GM18870 (cell line): ENCODE measurements around the gene GFY.

ENCODE experiments used
- ATAC-seq: cut with Tn5 transposase; IDR thresholded peaks from one replicate; pipeline ENCODE4 v1.9.1; 2021; ENCODE audit warnings: moderate library complexity; ENCODE audit not compliant: unreplicated experiment

Gene GFY

DNA sequence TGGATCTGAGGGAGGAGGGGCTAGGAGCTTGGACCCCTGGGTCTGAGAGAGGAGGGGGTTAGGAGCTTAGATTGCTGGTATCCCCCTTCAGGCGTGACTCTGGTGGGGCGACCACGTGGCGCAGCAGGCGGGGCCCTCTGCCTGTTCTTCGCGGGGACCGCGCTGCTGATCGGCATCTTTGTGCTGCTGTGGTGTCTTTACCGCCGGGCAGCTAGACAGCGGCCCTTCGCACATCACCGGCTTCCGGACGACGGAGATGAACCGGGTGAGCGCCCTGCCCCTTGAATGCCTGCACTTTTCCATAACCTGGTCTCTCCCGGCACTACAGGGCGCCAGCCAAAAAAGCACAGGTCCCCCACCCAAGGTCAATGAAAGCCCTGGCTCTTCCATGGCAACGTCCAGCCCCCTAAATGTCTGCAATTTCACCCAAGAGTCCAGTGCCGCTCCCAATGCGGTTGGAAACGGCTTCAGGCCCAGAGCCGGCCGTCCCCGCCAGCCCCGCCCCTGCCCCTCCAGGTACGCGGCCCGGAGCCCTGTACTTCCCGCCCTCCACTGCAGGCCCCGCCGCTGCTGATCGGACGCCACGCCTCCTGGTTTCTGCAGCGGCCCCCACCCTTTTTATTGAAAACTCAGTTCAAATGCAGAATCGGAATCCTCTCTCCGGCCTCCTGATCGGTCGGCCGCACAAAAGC lies 2.8 kb downstream of the GFY start:
- no peak for ATAC-seq

DNA sequence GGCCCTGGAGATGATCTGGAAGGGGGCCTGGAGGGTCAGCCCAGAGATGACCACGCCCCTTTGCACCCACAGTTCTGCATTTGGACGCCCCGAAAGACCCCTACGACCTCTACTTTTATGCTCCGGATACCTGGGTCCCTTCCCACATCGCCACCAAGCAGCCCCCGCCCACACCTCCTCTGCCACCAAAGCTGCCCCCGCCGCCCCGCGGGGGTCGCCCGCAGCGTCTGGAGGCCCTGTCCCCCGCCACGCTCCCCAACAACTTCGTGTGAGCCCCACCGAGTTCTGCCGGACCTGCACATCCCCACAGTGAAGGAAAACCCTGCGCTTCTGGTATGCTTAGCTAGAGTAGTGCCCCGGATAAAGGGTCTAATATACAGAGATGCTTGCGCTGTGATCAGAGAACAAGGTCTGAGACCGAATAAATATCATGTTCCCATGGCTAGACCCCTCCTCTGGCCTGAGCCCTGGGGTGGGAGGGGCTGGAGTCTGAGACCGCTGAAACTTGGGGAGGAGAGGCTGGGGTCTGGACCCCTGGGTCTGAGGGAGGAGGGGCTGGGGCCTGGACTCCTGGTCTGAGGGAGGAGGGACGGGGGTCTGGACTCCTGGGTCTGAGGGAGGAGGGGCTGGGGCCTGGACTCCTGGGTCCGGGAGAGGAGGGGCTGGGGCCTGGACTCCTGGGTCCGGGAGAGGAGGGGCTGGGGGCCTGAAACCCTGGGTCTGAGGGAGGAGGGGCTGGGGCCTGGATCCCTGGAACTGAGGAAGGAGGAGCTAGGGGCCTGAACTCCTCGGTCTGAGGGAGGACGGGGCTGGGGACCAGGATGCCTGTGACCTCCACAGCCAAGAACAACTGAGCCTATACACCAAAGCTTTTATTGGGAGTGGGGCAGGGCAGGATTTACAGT lies 3.6 kb downstream of the GFY start:
- no peak for ATAC-seq

DNA sequence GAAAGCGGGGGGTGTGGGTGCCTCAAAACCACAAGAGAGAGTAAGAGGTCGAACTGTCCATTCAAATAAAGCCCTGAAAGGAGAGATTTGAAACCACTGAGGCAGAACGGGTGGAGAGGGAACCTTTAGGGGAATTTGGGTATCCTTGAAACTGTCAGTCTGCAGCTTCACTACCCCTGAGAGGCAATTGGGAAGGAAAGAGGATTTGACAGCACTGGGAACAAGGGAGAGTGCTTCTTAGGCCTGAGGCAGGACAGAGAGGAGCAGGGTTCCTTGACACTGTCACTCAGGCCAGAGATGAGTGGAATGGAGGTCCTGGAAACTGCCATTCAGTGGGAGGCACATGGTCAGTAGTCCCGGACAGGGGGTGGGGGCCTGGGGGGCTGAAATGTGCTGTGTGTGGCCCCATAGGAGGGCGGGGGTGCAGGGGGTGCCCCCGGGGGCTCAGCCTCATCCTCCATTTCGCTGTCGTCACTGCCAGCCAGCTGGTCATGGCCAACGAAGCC lies 5.0 kb downstream of the GFY start:
- ATAC-seq: no peak

DNA sequence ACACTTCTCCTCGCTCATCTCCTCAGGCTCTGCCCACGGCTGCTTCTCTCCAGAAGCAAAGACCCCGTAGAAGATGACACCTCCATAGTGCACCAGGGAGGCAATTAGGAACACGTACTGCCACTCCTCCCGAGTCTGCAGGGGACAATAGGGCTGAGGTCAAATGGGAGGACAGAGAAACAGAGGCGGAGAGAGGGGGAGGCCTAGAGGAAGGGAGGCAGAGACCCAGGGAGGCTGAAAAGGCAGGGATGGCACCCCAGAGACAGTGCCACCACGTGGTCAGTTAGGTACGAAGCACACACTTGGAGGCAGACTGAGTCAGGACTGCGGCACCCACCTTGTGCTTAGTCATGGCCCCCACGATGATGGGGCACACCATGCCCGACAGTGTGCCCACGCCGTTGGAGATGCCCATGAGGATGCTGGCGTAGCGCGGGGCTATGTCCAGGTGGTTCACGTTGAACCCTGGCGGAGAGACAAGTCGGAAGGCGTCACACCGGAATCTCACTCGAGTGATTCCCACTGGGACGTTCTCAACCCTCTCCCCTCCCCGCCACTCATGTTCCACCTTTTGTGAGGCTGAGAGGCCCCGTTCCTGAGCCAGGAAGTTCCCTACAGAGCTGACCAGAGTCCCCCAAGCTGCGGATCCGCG lies 5.6 kb downstream of the GFY start:
- no peak for ATAC-seq

DNA sequence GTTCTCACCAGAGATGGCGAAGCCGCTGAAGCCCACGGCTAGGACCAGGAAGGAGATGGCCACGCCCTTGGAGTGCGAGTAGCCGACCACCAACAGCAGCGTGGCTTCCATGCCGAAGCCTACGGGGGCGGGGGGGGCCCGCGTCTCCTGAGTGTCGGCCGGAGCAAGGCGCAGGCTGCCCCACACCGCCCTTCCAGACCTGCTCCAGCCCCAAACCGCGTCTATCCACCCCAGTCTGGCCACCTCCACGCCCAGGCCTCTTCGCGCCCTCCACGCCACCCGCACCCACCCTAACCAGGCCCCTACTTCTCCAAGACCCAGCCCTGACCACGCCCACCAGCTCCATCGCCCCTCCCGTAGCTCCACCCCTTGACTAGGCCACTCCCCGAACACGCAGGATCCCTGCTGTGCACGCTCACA lies 6.2 kb downstream of the GFY start:
- no peak for ATAC-seq

DNA sequence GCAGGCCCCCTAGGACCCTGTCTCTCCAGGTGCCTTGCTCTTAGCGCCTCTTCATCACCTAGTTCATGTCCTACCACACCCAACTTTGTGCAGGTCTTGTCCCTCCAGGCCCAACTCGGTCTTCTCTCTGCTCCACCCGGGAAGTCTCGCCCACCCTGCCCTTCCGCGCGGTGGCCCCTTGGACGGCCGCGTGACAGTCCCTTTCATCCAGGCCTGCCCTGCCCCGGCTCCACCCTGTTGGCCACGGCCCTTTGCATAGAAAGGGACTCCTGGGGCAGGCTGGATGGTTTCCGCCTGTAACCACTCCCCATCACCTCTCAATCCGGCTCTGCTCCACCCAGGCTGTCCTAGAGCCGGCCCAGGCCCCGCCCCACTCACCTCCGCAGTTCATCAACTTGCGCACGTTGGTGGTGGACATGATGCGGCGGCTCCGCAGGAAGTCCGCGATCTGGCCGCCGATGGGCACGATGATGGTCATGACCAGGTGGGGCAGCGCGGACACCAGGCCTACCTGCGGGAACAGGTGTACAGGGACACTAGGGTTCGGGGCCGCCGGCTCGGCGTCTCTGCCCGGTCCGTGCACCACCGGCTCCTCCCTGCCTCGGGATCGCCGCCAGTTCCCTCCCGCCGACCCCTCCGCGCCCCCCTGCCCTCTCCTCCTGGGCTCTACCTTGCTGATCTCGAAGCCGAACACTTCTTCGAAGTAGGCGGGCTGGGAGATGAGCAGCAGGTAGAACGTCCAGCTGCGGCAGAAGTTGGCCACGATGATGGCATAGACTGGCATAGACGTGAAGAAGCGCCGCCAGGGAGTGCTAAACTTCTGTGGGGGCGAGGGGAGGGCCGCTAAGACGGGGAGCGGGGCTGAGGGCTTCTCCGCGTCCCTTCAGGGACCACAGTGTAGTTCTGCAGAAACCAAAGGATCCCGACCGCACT lies 7.2 kb downstream of the GFY start:
- ATAC-seq: no peak

DNA sequence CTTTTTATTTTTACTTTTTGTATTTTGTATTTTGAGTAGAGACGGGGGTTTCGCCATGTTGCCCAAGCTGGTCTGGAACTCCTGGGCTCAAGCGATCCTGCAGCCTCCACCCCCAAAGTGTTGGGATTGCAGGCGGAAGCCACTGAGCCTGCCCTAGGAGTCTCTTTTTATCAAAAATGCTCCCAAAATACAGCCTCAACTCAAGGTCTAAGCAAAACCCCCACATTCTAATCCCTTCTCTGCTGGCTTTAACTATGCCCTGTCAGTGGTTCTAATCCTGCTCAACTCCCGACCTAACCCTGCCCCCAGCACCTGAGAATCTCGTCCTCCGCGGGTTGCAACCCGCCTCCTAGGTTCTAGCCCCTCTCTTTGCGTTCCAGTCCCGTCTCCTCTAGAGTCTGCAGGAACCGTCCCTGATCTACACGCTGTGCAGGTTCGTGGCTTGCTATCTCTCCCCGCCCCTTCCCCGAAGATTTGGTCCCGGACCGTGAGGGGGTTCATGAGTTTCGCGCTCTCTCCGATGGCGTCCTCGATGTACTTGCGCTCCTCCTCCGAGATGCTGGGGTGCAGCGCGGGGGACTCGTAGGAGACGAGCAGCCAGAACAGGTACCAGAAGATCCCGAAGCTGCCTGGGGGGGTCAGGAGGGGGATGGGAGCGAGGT lies 8.2 kb downstream of the GFY start:
- no peak for ATAC-seq

DNA sequence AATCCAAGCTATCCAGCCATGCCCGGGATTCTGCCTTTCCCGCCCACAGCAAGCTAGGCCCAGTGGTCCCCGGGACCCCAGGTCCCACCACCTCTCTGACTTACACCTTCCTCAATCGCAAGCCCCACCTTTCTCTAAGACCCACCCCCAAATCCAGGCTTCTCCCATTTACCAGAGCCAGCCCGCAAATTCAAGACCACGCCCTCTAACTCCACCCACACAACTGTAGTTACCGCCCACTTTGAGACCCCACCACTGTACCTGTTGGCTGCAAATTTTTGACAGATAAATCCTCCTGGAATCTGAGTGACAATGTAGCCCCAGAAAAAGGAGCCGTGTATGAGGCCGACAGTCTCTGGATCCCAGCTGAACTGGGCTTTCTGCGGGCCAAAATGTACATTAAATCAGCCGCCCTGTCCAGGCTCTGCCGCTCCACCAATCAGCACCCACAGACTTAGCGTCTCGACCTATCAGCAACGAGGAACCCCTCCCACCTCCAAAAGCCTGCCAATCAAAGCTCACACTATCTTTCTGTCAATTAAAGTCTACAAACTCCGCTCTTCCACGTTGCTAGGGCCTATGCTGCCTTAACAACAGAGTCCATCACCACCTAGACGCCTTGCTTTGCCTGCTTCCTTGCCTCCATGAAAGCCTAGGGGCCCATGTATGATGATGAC lies 9.9 kb downstream of the GFY start:
- ATAC-seq: no peak

DNA sequence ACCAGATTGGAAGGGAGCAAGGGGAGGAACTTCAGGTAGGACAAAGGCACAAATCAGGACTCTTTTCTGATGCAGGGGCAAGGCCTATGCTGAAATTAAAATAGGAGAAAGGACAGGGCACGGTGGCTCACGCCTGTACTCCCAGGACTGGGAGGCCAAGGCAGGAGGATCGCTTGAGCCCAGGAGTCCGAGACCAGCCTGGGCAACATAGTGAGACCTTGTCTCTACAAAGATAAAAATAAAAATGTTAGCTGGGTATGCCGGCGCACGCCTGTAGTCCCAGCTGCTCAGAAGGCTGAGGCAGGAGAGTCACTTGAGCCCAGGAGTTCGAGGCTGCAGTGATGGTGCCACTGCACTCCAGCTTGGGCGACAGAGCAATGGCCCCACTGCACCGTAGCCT lies 10.5 kb downstream of the GFY start:
- ATAC-seq: no peak

DNA sequence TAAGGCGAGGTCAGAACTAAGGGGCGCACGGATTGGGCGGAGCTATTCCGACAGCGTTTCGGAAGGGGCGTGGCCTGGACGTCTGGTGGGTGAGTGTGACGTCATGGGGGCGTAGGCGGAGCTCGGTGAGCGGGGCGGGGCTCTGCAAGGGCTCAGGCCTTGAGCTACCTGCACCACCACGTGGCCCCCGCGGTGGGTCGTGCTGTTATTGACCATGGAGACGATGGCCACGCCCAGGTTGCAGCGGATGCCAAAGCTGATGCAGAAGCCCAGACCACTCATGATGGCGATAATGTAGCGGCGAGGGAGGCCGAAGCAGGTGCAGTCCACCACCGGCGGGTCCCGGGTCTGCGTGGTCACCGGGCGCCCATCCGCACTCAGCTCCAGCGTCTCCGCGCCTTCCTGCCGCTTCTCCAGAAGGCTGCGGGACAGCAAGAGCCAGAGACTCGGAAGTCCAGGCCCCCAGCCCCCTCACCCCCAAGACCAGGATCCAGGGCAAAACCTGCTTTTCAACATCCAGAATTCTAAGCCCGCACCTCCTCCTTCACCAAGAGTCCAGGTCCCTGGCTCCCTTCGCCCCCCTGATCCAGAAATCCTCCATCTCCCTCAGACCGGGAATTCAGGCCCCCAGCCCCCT lies 11.3 kb downstream of the GFY start:
- ATAC-seq: no peak

DNA sequence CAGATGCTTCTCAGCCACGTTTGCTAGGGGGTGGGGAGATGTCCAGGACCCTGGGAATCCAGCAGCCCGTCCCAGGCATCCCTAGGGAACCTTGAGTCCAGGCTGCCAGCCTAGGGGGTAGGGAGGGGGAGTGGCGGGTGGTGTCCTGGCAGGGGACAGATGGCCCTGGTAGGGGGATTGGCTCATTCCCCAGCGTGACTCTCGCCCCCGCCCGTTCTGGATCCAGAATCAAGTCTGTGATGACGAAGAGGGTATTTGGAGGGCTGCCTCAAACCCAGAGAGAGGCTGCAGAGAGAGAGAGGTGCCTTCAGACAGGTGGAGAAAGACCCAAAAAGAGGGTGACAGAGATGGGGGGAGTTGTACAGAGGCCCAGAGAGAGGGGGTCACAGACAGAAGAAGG lies 12.0 kb downstream of the GFY start:
- ATAC-seq: no peak

DNA sequence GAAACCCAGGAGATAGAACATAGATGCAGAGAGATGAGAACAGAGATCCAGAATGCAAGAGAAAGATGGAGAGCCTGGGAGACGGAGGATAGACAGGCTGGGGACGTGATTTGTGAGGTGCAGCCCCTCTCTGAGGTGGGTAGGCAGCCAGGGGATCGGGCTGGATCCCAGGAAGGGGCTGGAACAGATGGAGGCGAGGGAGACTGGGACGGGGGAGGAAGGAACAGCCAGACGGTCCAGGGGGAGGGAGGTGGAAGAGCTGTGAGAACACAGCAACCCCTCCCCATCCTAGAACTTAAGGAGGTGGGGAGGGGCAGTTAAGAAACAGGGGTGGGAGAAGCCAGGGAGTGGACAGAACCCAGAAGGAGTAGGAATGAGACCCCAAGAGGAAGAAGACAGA lies 13.1 kb downstream of the GFY start:
- no peak for ATAC-seq

DNA sequence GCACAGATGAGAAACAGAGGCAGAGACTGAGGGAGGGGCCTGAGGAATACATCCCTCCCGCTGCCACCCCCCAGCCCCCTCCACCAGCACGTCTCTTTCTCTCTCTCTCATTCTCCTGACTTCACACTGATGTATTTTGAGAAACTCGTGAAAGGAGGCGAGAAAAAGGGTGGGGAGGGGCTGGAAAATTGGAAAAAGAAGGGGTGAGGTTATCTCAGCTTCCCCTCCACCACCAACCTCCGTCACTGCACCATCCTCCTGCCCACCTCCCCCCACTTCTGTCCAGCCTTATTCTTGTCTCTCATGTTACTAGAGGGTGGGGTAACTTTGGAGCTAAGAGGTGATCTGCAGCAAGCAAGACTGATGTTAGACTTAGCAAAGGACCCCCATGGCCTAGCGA lies 14.6 kb downstream of the GFY start:
- ATAC-seq: no peak

DNA sequence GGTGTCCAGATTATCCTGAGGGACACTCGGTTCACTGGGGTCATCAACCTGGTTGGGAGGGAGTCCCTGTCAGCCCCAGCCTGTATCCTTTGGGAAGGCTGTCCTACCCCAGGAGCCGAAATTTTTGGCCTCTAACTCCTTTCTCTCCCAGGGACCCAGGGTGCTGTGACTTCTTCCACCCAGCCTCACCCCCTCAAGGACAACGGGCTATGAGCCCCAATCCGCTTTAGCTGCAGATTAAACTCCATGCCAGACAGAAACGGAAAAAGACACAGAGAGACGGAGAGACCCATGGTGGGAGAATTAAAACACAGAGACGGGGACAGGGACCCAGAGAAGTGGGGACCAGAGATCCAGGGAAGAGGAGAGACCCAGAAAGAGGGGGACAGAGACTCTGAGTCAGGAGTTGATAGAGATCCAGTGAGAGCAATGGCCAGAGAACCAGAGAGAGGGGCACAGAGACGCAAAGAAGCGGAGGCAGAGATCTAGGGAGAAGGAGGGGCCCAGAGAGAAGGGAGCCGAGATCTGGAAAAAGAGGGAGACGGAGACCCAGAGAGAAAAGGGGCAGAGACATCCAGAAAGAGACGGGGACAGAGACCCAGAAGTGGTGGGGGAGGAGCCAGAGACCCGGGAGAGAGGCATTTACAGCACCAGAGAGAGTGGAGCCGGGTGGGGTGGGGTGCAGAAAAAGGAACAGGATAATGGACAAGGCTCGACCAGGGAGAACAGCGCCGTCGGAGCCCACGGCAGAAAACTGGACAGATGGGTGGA lies 15.4 kb downstream of the GFY start:
- ATAC-seq: no peak

DNA sequence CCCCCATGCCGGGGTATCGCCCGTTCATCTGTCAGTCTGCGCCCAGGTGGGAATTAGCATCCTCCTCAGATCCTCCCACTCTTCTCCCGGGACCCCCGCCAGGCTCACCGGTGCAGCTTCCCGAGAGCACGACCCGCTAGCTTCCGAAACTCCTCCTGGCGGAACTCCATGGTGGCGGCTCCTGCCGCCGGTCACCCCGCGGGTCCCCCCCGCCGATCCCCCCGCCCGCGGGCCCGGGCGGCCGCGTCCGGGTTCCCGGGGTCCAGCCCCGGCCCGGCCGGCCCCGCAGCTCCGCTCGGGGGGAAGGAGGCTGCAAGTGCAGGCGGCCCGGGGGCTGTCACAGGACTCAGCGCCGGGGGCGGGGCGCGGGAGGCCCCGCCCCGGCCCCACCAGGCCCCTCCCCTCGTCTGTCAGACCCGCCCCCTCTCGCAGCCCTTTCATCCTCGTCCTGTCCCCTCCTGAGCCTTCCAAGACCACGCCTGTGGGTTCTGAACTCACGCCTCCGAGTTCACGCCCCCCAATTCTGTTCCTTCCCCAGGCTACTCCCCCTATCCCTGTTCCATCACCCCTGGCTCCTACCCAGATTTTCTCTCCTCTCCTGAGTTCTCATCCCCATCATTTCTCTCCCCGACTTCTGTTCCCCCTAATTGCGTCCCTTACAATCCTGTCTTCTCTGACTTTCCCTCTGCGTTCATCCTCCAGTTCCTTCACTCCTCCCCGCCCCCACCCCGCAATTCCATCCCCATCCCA lies 16.2 kb downstream of the GFY start, which contains the start of gene SLC17A7:
SLC17A7 (minus strand) TSS at position 318 of the 750 bp plus-strand sequence; CDS start at position 170, 148 bp downstream.
- ATAC-seq: no peak

DNA sequence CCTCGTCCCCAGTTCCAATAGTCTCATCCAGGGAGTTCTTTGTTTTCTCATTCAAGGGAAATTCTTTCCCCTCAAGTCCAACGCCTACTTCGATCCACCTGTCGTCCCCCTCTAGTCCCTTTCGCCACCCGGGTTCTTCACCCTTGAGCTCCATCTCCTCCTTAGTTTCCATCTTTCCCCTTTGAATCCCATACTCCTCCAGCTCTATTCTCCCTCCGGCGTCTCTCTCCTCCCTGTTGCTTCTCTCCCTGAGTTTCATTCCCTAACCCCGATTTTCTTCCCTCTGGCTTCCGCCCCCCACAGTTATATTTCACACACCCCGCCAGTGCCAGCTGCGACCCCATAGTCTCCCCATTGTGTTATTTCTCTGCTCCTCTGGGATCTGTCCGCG lies 16.8 kb downstream of the GFY start:
- ATAC-seq: no peak

DNA sequence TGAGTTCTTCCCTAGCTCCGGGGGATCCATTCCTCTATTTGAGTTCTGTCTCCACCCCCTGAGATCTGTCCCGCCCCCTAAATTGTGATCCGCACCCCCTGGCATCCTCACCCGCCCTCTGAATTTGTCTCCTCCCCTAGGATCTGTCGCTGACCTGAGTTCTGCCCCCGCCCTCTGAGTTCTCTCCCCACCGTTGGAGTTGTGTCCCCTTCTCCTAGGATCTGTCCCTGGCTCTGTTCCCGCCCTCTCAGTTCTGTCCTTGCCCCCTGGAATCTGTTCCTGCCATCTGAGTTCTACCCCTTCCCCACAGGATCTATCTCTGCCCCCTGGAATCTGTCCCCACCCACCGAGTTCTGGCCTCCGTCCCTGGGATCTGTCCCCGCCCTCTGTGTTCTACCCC lies 17.2 kb downstream of the GFY start:
- ATAC-seq: no peak
